Psoas muscle (tissue), 8 donors: Measurements from ENCODE around the gene EPB41L2. TPM values are rescaled to one million over a fixed set of nuclear protein-coding genes. Genes with fewer than 3 reads are reported as not detected.

Experiments
- ATAC-seq, 4 donors: fragments of 200-7000 bp; cut with Tn5 transposase; one replicate each; pipeline ENCODE4 v1.9.1; 2020; ENCODE audit warnings: moderate library complexity in 3 of 4, mild to moderate bottlenecking in 2 of 4
- DNase-seq, 2 donors: peaks; one replicate each; pipeline ENCODE4 v3.0.0-alpha.2; 2020
- H3K27ac ChIP-seq: fragments of 200-600 bp; one replicate; pipeline ENCODE4 v1.8.0; 2022
- H3K27me3 ChIP-seq, 3 donors: fragments of 200-600 bp in 1 of 3; one replicate each; pipeline versions ENCODE4 v1.6.1 to v1.8.0; 2013 to 2022; ENCODE audit warnings: low read length in 2 of 3, mild to moderate bottlenecking in 2 of 3, moderate library complexity in 1 of 3; ENCODE audit not compliant: insufficient read depth in 3 of 3
- H3K36me3 ChIP-seq, 2 donors: fragments of 200-600 bp in 1 of 2; one replicate each; pipeline versions ENCODE4 v1.6.1 to v1.8.0; 2013 to 2022; ENCODE audit warnings: low read depth in 1 of 2, mild to moderate bottlenecking in 1 of 2, moderate library complexity in 1 of 2; ENCODE audit not compliant: insufficient read depth in 1 of 2
- H3K4me1 ChIP-seq: fragments of 200-600 bp; one replicate; pipeline ENCODE4 v1.8.0; 2022
- H3K4me3 ChIP-seq: fragments of 200-600 bp; one replicate; pipeline ENCODE4 v1.8.0; 2022; ENCODE audit warnings: mild to moderate bottlenecking
- H3K9me3 ChIP-seq: fragments of 200-600 bp; one replicate; pipeline ENCODE4 v1.8.0; 2022
- CTCF ChIP-seq: fragments of 200-600 bp; IDR thresholded peaks from one replicate; pipeline ENCODE4 v1.8.0; 2022; ENCODE audit warnings: antibody characterized with exemption
- WGBS, 3 donors: extraction: QIAGEN DNeasy Blood & Tissue Kit; methylation state at CpG; one replicate each; pipeline versions ENCODE4 v1.1.6 to v1.1.7; 2013; 5-methylcytosine and 5-hydroxymethylcytosine counted together
- intact Hi-C, 2 donors: fragments of 100-400 bp; cut with DNase I; formaldehyde crosslinking; loops; one replicate each; pipeline versions ENCODE4 v1.11.0 to v1.14.2; 2022
- polyA plus RNA-seq, 3 donors: library from polyadenylated mRNA; stranded (reverse); fragments of 200-250 nt; gene quantifications; one replicate each; pipeline ENCODE4 v1.2.3, GENCODE V29; 2013
- total RNA-seq, 4 donors: library from RNA; stranded (reverse); fragmentation: NEBNext Ultra II Directional in 2 of 4; extraction: Animal tissue kit (Norgen Biotek cat#: 25700) in 2 of 4; gene quantifications; one replicate each; pipeline versions ENCODE4 v1.2.1 to v1.2.4, GENCODE V29; 2021 to 2023
- donor health status: healthy with polysubstance abuse.
- donor health status: DM: no; HTN: no; CAD: no; lungs with moderate emphysema.
- donor health status: Bipolar disorder and iron deficiency.
- donor health status: healthy.
- donor health status: DM: yes; HTN: yes; CAD: no.
- donor health status: DM: no; HTN: no; CAD: no.
- donor health status: DM: no; HTN: no; CAD: no.
- donor health status: DM: yes; HTN: yes; CAD: no.

The EPB41L2 gene
- total and polyA plus RNA-seq, 7 donors = 8.5 to 75.7 (median 22.7) TPM

- WGBS, 3 donors = 37 to 55% (median 40%) methylated on average over 2 of the region's 2 CpGs
- peak in 1 of 2 donors; percentile 18 for DNase-seq
- no peaks in the 10 kb centered on the region for H3K4me1 ChIP-seq
- H3K27me3 ChIP-seq = no peaks in the 10 kb centered on the region
- H3K36me3 ChIP-seq = no peaks in the 10 kb centered on the region
- no peak for TF ChIP-seq CTCF
- ATAC-seq = no peak
- H3K9me3 ChIP-seq = no peaks in the 10 kb centered on the region
- intact Hi-C loops = no loop called here
- no peak overlapping the region for H3K27ac ChIP-seq
- no peak overlapping the region for H3K4me3 ChIP-seq
Measured at GRCh38 chr6:131042664-131043063, 20.4 kb downstream of the EPB41L2 start.

GRCh38 chr6:131041814-131042213, 21.2 kb downstream of the EPB41L2 start:
- DNase-seq = no peak
- Histone ChIP-seq H3K27ac (no peak overlapping the region), H3K4me3 (no peak overlapping the region), H3K9me3 (no peaks in the 10 kb centered on the region), H3K4me1 (no peaks in the 10 kb centered on the region), H3K36me3 (no peaks in the 10 kb centered on the region), H3K27me3 (no peaks in the 10 kb centered on the region)
- 75 to 88% (median 76%) methylated on average over 2 of the region's 2 CpGs for WGBS, 3 donors
- ATAC-seq = no peak
- intact Hi-C loops = no loop called here
- TF ChIP-seq CTCF = no peak

- Histone ChIP-seq H3K36me3 (no peaks in the 10 kb centered on the region), H3K27ac (no peak overlapping the region), H3K4me3 (no peak overlapping the region), H3K9me3 (no peaks in the 10 kb centered on the region), H3K27me3 (no peaks in the 10 kb centered on the region), H3K4me1 (no peaks in the 10 kb centered on the region)
- ATAC-seq = no peak
- no peak for TF ChIP-seq CTCF
- 61 to 65% (median 65%) methylated on average over 4 of the region's 4 CpGs for WGBS, 3 donors
- no peak for DNase-seq
- intact Hi-C loops = no loop called here
Measured at GRCh38 chr6:131040866-131041265, 22.2 kb downstream of the EPB41L2 start.

GRCh38 chr6:131039345-131039680, 23.7 kb downstream of the EPB41L2 start:
- Histone ChIP-seq H3K4me1 (no peaks in the 10 kb centered on the region), H3K27me3 (no peaks in the 10 kb centered on the region), H3K27ac (no peak overlapping the region), H3K4me3 (no peak overlapping the region), H3K36me3 (no peaks in the 10 kb centered on the region), H3K9me3 (no peaks in the 10 kb centered on the region)
- no peak for TF ChIP-seq CTCF
- ATAC-seq = no peak
- intact Hi-C loops = no loop called here
- WGBS, 3 donors = 74 to 87% (median 79%) methylated on average over 4 of the region's 4 CpGs
- no peak for DNase-seq

GRCh38 chr6:131038597-131039344, 24.3 kb downstream of the EPB41L2 start:
- intact Hi-C loops = no loop called here
- no peak for TF ChIP-seq CTCF

More at GRCh38 chr6:131038597-131039344, 24.3 kb downstream of the EPB41L2 start:
- no peaks in the 10 kb centered on the region for H3K36me3 ChIP-seq
- 37 to 52% (median 39%) methylated on average over 5 of the region's 5 CpGs for WGBS, 3 donors
- DNase-seq (no peak), ATAC-seq (no peak)
- no peaks in the 10 kb centered on the region for H3K4me1 ChIP-seq
- no peak overlapping the region for H3K4me3 ChIP-seq
- no peak overlapping the region for H3K27ac ChIP-seq
- no peaks in the 10 kb centered on the region for H3K9me3 ChIP-seq
- no peaks in the 10 kb centered on the region for H3K27me3 ChIP-seq
